IMR-90 (cell line): ENCODE data around the gene WWP2. TPM values are rescaled to one million over a fixed set of nuclear protein-coding genes. Genes with fewer than 3 reads are reported as not detected.

Source experiments
- ATAC-seq: fragments of 200-7000 bp; cut with Tn5 transposase; 2 replicates; pipeline ENCODE4 v1.9.1; 2020; ENCODE audit warnings: low read depth, mild to moderate bottlenecking, moderate library complexity
- BruUV-seq: library from RNA; stranded (reverse); fragments of 400-500 nt; replicated peaks from 2 replicates; lab custom pipeline; 2021; lab: Mats Ljungman, UMichigan
- CTCF ChIA-PET: fragments of 300-600 bp; formaldehyde crosslinking; extraction: SDS; loops from one replicate; lab custom pipeline; 2021; ENCODE audit warnings: antibody characterized with exemption; lab: Yijun Ruan, JAX
- POLR2A ChIA-PET: fragments of 300-600 bp; sonication (Branson Sonifier 250); formaldehyde crosslinking; loops from one replicate; lab custom pipeline; 2022; ENCODE audit warnings: antibody characterized with exemption; ENCODE audit not compliant: unreplicated experiment; lab: Charles Lee
- DNase-seq: peaks from one replicate; pipeline ENCODE4 v3.0.0; 2013
- H2AFZ ChIP-seq: replicated peaks from 2 replicates; pipeline ENCODE3; 2013; ENCODE audit warnings: low read length, mild to moderate bottlenecking; ENCODE audit not compliant: poor library complexity
- H2AK5ac ChIP-seq: 2 replicates; pipeline ENCODE4 v1.6.1; 2013; ENCODE audit warnings: low read depth, low read length, inconsistent platforms
- H2AK9ac ChIP-seq: replicated peaks from 2 replicates; pipeline ENCODE3; 2013; ENCODE audit warnings: mild to moderate bottlenecking, low read depth, low read length, moderate library complexity; ENCODE audit not compliant: poor library complexity
- H2BK120ac ChIP-seq: 2 replicates; pipeline ENCODE4 v1.6.1; 2013; ENCODE audit warnings: low read depth, low read length, inconsistent platforms
- H2BK15ac ChIP-seq: 3 replicates; pipeline ENCODE4 v1.6.1; 2013; ENCODE audit warnings: low read depth, low read length, inconsistent platforms
- H2BK20ac ChIP-seq: 2 replicates; pipeline ENCODE4 v1.6.1; 2013; ENCODE audit warnings: low read depth, mild to moderate bottlenecking, inconsistent platforms, low read length, moderate library complexity
- H2BK5ac ChIP-seq: 2 replicates; pipeline ENCODE4 v1.6.1; 2013; ENCODE audit warnings: mild to moderate bottlenecking, low read depth, low read length, inconsistent platforms; ENCODE audit not compliant: poor library complexity, severe bottlenecking
- H3K14ac ChIP-seq: replicated peaks from 2 replicates; pipeline ENCODE4 v1.6.1; 2013; ENCODE audit warnings: low read depth, low read length, inconsistent platforms
- H3K18ac ChIP-seq: 2 replicates; pipeline ENCODE4 v1.6.1; 2013; ENCODE audit warnings: low read depth, low read length, control low read depth
- H3K23ac ChIP-seq: 2 replicates; pipeline ENCODE4 v1.6.1; 2013; ENCODE audit warnings: low read depth, low read length, inconsistent platforms
- H3K27ac ChIP-seq: 2 replicates; pipeline ENCODE4 v1.5.1; 2013; ENCODE audit warnings: mild to moderate bottlenecking, control low read depth, low read length; ENCODE audit not compliant: insufficient read depth
- H3K27me3 ChIP-seq: 2 replicates; pipeline ENCODE4 v1.6.1; 2013; ENCODE audit warnings: low read length; ENCODE audit not compliant: control insufficient read depth, insufficient read depth
- H3K36me3 ChIP-seq: 2 replicates; pipeline ENCODE4 v1.6.1; 2013; ENCODE audit warnings: low read length, mixed read lengths; ENCODE audit not compliant: control insufficient read depth, insufficient read depth
- H3K4ac ChIP-seq: 2 replicates; pipeline ENCODE4 v1.6.1; 2013; ENCODE audit warnings: low read depth, low read length, inconsistent platforms
- H3K4me1 ChIP-seq: 2 replicates; pipeline ENCODE4 v1.6.1; 2013; ENCODE audit warnings: low read length, mixed read lengths; ENCODE audit not compliant: control insufficient read depth, insufficient read depth
- H3K4me2 ChIP-seq: 2 replicates; pipeline ENCODE4 v1.6.1; 2013; ENCODE audit warnings: low read depth, mild to moderate bottlenecking, control low read depth, low read length, moderate library complexity
- H3K4me3 ChIP-seq: 2 replicates; pipeline ENCODE4 v1.5.1; 2013; ENCODE audit warnings: low read depth, mild to moderate bottlenecking, control low read depth, low read length, moderate library complexity; ENCODE audit not compliant: insufficient read depth
- H3K56ac ChIP-seq: 2 replicates; pipeline ENCODE4 v1.6.1; 2013; ENCODE audit warnings: low read length, inconsistent platforms; ENCODE audit not compliant: insufficient read depth; ENCODE audit errors: extremely low read depth
- H3K79me1 ChIP-seq, 2 experiments: 2 replicates each; pipeline ENCODE4 v1.6.1; 2013; ENCODE audit warnings: low read length in 2 of 2, inconsistent platforms in 1 of 2, low read depth in 1 of 2
- H3K9ac ChIP-seq: 2 replicates; pipeline ENCODE4 v1.6.1; 2013; ENCODE audit warnings: low read depth, low read length, control low read depth
- H3K9me1 ChIP-seq: 2 replicates; pipeline ENCODE4 v1.6.1; 2013; ENCODE audit warnings: low read length, inconsistent platforms; ENCODE audit not compliant: insufficient read depth
- H3K9me3 ChIP-seq: 2 replicates; pipeline ENCODE4 v1.6.1; 2013; ENCODE audit warnings: low read length; ENCODE audit not compliant: control insufficient read depth, insufficient read depth
- H4K20me1 ChIP-seq: 2 replicates; pipeline ENCODE4 v1.6.1; 2013; ENCODE audit warnings: low read length, inconsistent platforms; ENCODE audit not compliant: insufficient read depth
- H4K5ac ChIP-seq: 2 replicates; pipeline ENCODE4 v1.6.1; 2013; ENCODE audit warnings: mild to moderate bottlenecking, low read depth, low read length, control low read depth
- H4K8ac ChIP-seq, 2 experiments: 2 replicates each; pipeline ENCODE4 v1.6.1; 2013; ENCODE audit warnings: low read depth in 2 of 2, low read length in 2 of 2, control low read depth in 1 of 2, inconsistent platforms in 1 of 2
- H4K91ac ChIP-seq: 2 replicates; pipeline ENCODE4 v1.6.1; 2013; ENCODE audit warnings: low read depth, low read length, inconsistent platforms; ENCODE audit not compliant: insufficient read depth
- NFE2L2 ChIP-seq: fragments of 150-350 bp; IDR thresholded peaks from 2 replicates; pipeline ENCODE4 v1.6.1; 2016; ENCODE audit warnings: low read depth, mild to moderate bottlenecking, low read length
- WGBS, 2 experiments: methylation state at CpG; one replicate each; pipeline versions ENCODE4 v1.1.5 to v1.1.7; 2013; ENCODE audit warnings: missing lambda C conversion rate in 2 of 2; ENCODE audit not compliant: insufficient read length in 1 of 2; ENCODE audit errors: extremely low coverage in 2 of 2; 5-methylcytosine and 5-hydroxymethylcytosine counted together
- dilution Hi-C: fragments of 300-500 bp; cut with HindIII; formaldehyde crosslinking; loops from one replicate; pipeline ENCODE4 v1.14.3; 2018; ENCODE audit warnings: low sequenced_read_pairs; ENCODE audit not compliant: unreplicated experiment
- in situ Hi-C: fragments of 300-500 bp; cut with MboI; formaldehyde crosslinking; loops from 3 replicates; pipeline ENCODE4 v1.14.3; 2019; ENCODE audit warnings: low sequenced_read_pairs, inconsistent platforms, mixed read lengths
- intact Hi-C: fragments of 100-400 bp; cut with micrococcal nuclease; formaldehyde crosslinking; loops from 2 replicates; pipeline ENCODE4 v1.10.0; 2022
- polyA plus RNA-seq, 3 experiments: library from polyadenylated mRNA; depleted of rRNA; stranded (reverse); fragments of >200 nt; gene quantifications; 2 replicates each; pipeline ENCODE4 v1.2.3, GENCODE V29; 2012; ENCODE audit warnings: low replicate concordance in 1 of 3
- total RNA-seq: library from RNA; depleted of rRNA; stranded (reverse); fragments of >200 nt; gene quantifications from 2 replicates; pipeline ENCODE4 v1.2.3, GENCODE V29; 2012
- TF ChIP-seq, protein P1 (sequence below): fragments of 150-350 bp; IDR thresholded peaks from 2 replicates; pipeline ENCODE4 v1.6.1; 2017; ENCODE audit warnings: mild to moderate bottlenecking, antibody characterized with exemption, low read length, low read depth

Gene WWP2
- total and polyA plus RNA-seq, 2 of the 4 experiments (the other 2 are of a cell fraction), result 12.7 to 13.7 TPM

- peaks cover 2% of the 10 kb centered on the region; the same call in 1 of the 2 replicates for H3K9me3 ChIP-seq
- no peak overlapping the region for H4K5ac ChIP-seq
- peaks cover 0 to 4% of the 10 kb centered on the region in 2 experiments; a peak in 1 of 4 replicates for H3K79me1 ChIP-seq
- POLR2A ChIA-PET, result no interaction called here
- CTCF ChIA-PET, result interaction anchor here (1.2 kb wide), 1 partner anchor 108 kb away, joined by 4 read pairs; no protein-coding TSS in a partner anchor
- no peak overlapping the region for H2BK15ac ChIP-seq
- no peak overlapping the region for H2BK5ac ChIP-seq
- no peak overlapping the region for H2AK5ac ChIP-seq
- no peak overlapping the region for H3K14ac ChIP-seq
- no peak for TF ChIP-seq NFE2L2
- TF ChIP-seq, protein P1, sequence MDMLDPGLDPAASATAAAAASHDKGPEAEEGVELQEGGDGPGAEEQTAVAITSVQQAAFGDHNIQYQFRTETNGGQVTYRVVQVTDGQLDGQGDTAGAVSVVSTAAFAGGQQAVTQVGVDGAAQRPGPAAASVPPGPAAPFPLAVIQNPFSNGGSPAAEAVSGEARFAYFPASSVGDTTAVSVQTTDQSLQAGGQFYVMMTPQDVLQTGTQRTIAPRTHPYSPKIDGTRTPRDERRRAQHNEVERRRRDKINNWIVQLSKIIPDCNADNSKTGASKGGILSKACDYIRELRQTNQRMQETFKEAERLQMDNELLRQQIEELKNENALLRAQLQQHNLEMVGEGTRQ, result no peak
- no peak overlapping the region for H3K27ac ChIP-seq
- intact Hi-C loops, result no loop called here
- H4K8ac ChIP-seq, result no peak overlapping the region
- DNase-seq (no peak), ATAC-seq (no peak)
- no peak overlapping the region for H3K18ac ChIP-seq
- H3K4me2 ChIP-seq, result no peak overlapping the region
- no peak overlapping the region for H3K4ac ChIP-seq
- no peak overlapping the region for H3K9ac ChIP-seq
- no peak overlapping the region for H4K91ac ChIP-seq
- WGBS, 2 experiments, result 88% methylated on average over 6 of the region's 11 CpGs; no CpG with 5 or more reads in 1 of the 2 experiments
- BruUV-seq, result no TSS peak
- in situ Hi-C loops, result loop anchor here (10.0 kb wide), 1 partner anchor 62 kb away; no protein-coding TSS in a partner anchor
- H3K27me3 ChIP-seq, result no peaks in the 10 kb centered on the region
- peaks cover 7% of the 10 kb centered on the region for H3K4me1 ChIP-seq
- no peaks in the 10 kb centered on the region for H4K20me1 ChIP-seq
- no peaks in the 10 kb centered on the region; the same call in 1 of the 2 replicates for H3K36me3 ChIP-seq
- no peak overlapping the region for H3K4me3 ChIP-seq
- dilution Hi-C loops, result no loop called here
- no peak overlapping the region for H3K23ac ChIP-seq
- no peak overlapping the region for H2BK120ac ChIP-seq
- no peak overlapping the region for H2AFZ ChIP-seq
- no peak overlapping the region for H2BK20ac ChIP-seq
- H3K56ac ChIP-seq, result no peak overlapping the region
- H3K9me1 ChIP-seq, result peaks cover 7% of the 10 kb centered on the region; the same call in 1 of the 2 replicates
- no peak overlapping the region for H2AK9ac ChIP-seq
Observed at GRCh38 chr16:69822174-69822935, 60.2 kb downstream of the WWP2 start.
